GM19240 (cell line): ENCODE measurements around the gene SPAG6.

Experiments used
- DNase-seq: peaks from one replicate; pipeline ENCODE4 v3.0.0; 2011; ENCODE audit warnings: low spot score; ENCODE audit not compliant: insufficient read length

Gene SPAG6

DNA sequence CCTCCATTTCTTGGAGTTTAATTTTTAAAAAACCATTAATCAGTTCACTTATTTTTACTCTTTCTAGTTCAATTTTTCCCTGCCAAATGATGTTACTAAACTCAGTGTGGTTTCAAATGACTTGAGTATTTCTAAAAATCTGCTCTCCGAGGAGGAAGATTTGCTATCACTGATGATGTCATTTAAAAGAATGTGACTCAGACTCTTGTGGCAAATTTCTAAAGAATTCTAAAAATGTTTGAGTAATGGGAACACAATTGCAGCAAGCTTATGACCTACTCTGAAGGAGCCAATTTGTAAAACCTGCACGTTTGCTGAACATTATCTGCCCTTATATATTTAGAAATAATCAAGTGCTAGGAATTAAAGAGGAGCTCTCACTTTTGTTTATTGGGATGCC lies 88.6 kb downstream of the SPAG6 start:
- DNase-seq: no peak

- no peak for DNase-seq
These were observed 89.2 kb downstream of the SPAG6 start for GRCh38 chr10:22434521-22434920.

- DNase-seq: no peak
These were observed 90.4 kb downstream of the SPAG6 start for GRCh38 chr10:22435650-22436049.

GRCh38 chr10:22436526-22436892 lies 91.2 kb downstream of the SPAG6 start:
- no peak for DNase-seq

- DNase-seq: no peak
These were observed 91.8 kb downstream of the SPAG6 start for GRCh38 chr10:22436893-22437619.

DNA sequence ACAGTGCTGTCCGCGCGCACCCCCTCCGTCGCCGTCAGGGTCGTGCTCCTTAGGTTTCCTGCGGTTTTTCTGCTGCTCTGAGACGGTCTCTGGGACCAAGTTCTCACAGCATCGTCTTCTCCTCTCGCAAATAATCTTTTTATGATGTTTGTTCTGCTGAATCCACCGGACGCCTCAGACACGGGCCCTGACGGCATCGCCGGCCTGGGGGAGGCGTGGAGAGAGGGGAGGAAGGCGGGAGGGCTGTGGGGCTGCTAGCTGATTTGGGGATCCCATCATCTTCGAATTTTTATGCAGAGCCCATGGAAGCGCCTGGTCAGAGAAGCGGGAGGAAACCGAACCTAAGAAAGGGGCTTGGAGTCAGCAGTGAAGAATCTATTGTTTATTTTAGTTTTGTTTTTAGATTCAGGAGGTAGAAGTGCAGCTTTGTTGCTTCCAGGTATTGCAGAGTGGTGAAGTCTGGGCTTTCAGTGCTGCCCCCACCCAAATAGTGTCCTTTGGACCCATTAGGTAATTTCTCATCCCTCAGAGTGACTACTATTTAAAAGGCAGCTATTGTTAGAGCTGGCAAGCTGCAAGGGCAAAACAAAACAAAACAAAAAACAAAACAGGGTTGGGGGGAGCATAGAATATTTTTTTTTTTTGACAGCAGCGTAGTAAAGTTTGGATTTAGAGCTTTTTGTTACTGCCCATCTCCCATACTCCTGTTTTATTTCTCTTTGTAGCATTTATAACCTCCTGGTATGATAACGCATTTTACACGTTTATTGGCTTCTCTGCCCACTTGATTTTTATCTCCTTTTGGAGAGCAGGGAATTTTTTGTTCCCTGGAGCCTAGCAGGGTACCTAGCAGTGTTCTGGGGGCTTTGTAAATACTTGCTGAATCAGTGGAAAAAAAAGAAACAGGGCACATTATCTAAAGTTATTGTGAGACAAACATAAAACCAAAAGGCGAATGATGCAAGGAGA lies 92.6 kb downstream of the SPAG6 start:
- DNase-seq: no peak

- no peak for DNase-seq
These were observed 93.4 kb downstream of the SPAG6 start for GRCh38 chr10:22438711-22439110.

DNA sequence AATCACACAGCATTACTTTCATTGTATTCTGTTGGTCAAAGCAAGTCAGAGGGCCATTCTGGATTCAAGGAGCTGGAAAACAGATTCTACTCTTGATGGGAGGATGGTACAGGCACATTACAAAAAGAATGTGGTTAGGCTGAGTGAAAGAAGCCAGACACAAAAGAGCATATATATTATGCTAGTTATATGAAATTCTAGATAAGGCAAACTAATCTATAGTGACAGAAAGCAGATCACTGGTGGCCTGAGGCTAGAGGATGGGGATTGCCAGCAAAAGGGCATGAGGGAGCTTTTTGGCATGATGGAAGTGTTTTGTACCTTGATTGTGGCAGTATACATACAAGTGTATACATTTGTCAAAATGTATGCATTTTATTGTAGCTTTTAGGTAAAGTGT lies 96.8 kb downstream of the SPAG6 start:
- no peak for DNase-seq

DNA sequence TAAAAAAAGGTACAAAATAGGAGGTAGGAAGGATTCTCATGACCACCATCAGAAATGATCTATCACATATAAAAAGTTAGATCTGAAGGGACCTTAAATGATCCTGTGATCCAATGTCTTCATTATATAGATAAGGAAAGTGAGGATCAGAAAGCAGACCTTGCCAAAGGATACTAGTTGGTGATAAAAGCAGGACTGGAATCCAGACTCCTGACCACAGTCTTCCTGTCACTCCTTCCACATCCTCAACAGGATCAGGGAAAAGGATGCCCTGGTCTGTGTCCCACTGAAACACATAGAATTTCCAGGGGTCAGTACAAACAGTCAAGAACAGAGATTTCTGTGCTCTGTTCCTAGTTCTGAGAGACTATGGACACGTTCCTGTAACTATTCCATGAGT lies 97.2 kb downstream of the SPAG6 start:
- no peak for DNase-seq

DNA sequence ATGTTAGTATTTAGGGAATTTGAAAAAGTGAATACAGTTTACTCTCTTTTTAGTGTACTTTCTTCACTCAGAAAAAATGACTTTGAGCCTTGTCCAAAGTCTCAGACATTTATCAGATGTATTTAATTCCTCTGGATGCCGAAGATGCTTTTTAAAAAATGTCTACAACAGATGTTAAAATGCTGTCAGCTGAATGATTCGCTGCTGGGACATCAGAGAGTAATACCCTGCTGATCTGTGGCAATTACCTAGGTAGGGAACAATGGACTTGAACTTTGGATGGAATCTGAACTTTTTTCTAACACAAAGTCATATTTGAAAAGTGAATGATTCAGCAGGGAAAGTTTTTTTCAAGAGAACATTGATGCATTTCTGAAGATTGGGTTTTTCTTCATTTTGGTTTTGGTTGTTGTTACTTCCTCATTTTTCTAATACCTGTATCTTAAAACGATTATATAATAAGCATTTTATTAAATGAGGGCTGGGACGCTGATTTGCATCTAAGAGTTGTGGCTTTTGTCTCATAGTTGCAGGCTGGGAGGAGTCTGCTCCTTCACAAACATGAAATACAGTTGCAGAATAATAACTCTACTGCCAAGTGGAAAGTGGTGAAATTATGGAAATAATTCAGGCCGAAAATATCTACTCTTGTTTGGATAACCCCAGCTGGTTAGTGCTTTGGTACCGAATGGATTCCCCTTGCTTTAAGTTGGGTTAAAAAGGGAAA lies 98.0 kb downstream of the SPAG6 start:
- DNase-seq: no peak

DNA sequence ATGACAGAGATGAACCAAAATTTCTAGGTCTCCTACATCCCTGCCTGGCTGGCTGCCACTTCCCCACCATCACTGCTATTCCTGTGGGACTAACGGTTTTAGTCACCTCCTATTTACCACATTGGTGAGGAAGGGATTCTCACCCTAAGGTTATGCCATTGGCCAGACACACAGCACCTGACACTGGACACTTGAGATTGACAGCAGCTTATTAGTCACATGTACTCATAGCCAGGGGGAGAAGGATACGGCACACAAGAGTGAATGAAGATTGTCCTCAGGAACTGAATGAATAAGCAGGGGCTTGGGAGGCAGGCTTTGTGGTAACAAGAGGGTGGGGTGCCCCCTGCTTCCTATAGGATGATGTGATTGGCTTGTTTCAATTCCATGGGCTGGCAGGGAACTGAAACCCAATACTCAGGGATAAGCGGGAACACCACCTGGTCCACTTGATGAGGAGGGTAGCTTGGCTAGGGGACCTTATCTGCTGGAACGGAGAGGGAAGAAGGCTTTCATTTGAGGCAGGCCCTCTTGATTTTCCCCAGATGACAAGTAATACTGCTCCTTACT lies 99.0 kb downstream of the SPAG6 start:
- DNase-seq: no peak

DNA sequence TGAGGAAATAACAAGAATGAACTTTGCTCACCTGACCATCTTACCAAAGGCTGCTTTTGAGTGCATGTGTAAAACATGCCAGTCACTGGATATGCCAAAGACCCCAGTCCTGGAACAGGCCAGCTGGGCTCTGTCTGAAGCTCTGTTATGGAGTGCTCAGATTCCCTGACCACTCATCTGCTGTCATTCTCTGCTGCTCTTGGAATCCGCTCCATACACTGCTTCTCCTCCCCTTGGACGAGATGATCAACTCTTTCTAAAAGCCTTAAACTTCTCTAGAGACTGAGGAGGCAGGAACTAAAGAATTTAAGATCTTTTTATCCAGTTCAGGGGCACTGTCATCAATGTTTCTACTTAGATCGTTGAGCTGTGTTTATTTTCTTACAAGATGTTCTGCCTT lies 100.2 kb downstream of the SPAG6 start:
- DNase-seq: no peak

- no peak for DNase-seq
These were observed 101.8 kb downstream of the SPAG6 start for GRCh38 chr10:22447068-22447467.

- no peak for DNase-seq
These were observed 106.0 kb downstream of the SPAG6 start for GRCh38 chr10:22451346-22451745.

DNA sequence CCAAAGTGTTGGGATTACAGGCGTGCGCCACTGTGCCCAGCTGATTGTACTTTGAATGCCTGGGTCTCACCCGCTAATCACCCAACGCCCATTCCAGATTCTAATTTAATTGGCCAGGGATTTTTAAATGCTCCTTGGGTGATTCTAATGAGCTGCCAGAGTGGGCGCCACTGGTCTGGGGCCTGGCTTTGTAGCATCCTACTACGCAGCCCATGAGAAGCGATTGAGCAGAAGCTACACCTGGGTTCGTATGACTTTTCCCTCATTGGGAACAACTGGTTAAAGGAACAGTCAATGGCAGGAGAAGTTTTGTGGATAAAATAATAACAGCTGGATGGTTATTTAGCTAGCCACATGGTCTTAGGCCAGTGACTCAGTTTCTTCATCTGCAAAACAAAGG lies 108.0 kb downstream of the SPAG6 start:
- DNase-seq: no peak

- DNase-seq: no peak
These were observed 108.8 kb downstream of the SPAG6 start for GRCh38 chr10:22453948-22454591.

DNA sequence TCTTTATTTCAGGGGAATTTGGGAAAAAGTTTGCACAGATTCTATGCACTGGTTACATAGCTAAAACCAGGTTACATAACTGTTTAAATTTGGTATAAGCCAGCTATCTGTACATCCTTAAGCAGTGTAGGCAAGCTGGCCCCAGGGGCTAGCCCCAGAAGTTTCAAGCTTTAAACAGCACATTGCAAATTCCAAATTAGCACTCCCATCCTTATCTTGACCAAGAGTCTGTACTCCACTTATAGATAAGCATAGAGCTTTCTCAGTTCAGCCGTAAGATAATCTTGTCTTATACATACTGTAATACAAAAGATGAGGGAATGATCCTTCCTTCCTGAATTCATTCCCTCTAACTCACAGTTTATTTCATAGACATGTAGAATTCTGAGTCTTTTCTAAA lies 109.3 kb downstream of the SPAG6 start:
- DNase-seq: no peak

DNA sequence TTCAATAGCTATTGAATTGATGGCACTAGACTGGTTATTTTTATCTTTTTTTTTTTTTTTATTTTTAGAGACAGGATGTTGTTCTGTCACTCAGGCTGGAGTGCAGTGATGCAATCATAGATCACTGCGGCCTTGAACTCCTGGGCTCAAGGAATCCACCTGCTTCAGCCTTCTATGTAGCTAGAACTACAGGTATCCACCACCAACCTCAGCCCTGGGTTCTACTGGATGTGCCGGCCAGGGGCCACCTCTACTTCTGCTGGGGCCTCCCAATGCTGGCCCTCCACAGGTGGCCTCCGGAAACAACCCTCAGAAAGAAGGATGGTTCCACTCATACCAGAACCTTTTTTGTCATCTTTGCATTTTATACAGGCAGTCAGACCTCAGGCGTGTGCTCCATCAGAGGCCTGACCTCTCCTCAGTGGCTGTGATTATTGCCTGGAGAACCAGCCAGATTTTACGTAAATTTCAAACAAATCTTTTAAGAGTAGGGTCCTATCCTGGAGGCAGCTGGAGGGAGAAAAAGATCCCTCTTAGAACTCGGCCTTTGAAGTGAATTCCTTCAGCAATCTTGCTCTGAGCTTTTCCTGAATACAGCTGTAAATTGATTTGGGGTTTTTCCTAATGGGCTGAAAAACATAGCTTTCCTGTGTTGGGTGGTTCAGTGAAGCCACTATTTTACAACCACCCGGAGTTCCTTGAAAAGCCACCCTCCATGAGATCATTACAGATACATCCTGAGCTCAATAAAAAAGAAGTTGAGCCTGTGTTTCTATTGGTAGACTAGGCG lies 110.0 kb downstream of the SPAG6 start:
- no peak for DNase-seq

GRCh38 chr10:22456486-22456885 lies 111.2 kb downstream of the SPAG6 start:
- no peak for DNase-seq

- DNase-seq: no peak
These were observed 113.2 kb downstream of the SPAG6 start for GRCh38 chr10:22458272-22459038.
